ENCODE data around the gene CHP2.
A peak's percentile ranks its signal among the peaks of the same experiment; 100 is the strongest.

CHP2 gene

GRCh38 chr16:23765933-23766332 is 11.1 kb downstream of the CHP2 start:
- Mint-ChIP-seq H3K36me3 (no peaks in the 10 kb centered on the region), H3K4me3 (no peak overlapping the region), H3K9me3 (peaks cover 1 to 6% of the 10 kb centered on the region in 2 donors), H3K27me3 (peaks cover 0 to 9% of the 10 kb centered on the region in 2 donors), H3K27ac (no peak overlapping the region), H3K4me1 (no peaks in the 10 kb centered on the region)
- no peak for ATAC-seq (replicated peaks)
- no peak for DNase-seq

GRCh38 chr16:23768581-23768980 is 13.8 kb downstream of the CHP2 start:
- ATAC-seq (replicated peaks) (no peak), DNase-seq (no peak)
- no peaks in the 10 kb centered on the region for H3K27me3 Mint-ChIP-seq
- no peaks in the 10 kb centered on the region for H3K36me3 Mint-ChIP-seq
- H3K4me3 Mint-ChIP-seq: no peak overlapping the region
- no peak overlapping the region for H3K27ac Mint-ChIP-seq
- peaks cover 1 to 6% of the 10 kb centered on the region in 2 donors for H3K9me3 Mint-ChIP-seq
- peaks cover 7 to 10% of the 10 kb centered on the region in 2 donors for H3K4me1 Mint-ChIP-seq

GRCh38 chr16:23771027-23771426 is 16.2 kb downstream of the CHP2 start:
- Mint-ChIP-seq H3K27ac (no peak overlapping the region), H3K4me3 (no peak overlapping the region)
- no peak for ATAC-seq (replicated peaks)

GRCh38 chr16:23771642-23772041 is 16.8 kb downstream of the CHP2 start:
- Mint-ChIP-seq H3K27me3 (peaks cover 4 to 5% of the 10 kb centered on the region in 2 donors), H3K4me3 (no peak overlapping the region), H3K4me1 (peaks cover 7 to 10% of the 10 kb centered on the region in 2 donors), H3K36me3 (no peaks in the 10 kb centered on the region), H3K27ac (no peak overlapping the region), H3K9me3 (no peaks in the 10 kb centered on the region)
- DNase-seq (peak; percentile 11), ATAC-seq (replicated peaks) (peak; percentile 95 to 99)

More at GRCh38 chr16:23771027-23771426, 16.2 kb downstream of the CHP2 start:
- peaks cover under 1 to 1% of the 10 kb centered on the region in 2 donors for H3K9me3 Mint-ChIP-seq
- H3K4me1 Mint-ChIP-seq: peaks cover 7 to 10% of the 10 kb centered on the region in 2 donors
- no peaks in the 10 kb centered on the region for H3K36me3 Mint-ChIP-seq
- H3K27me3 Mint-ChIP-seq: peaks cover 4 to 5% of the 10 kb centered on the region in 2 donors
- DNase-seq: no peak

GRCh38 chr16:23773339-23773738 is 18.5 kb downstream of the CHP2 start:
- Mint-ChIP-seq H3K27me3 (peaks cover 4 to 5% of the 10 kb centered on the region in 2 donors), H3K36me3 (peaks cover 0 to 2% of the 10 kb centered on the region in 2 donors), H3K4me1 (peaks cover 7 to 10% of the 10 kb centered on the region in 2 donors), H3K27ac (no peak overlapping the region), H3K9me3 (peaks cover 0 to 2% of the 10 kb centered on the region in 2 donors), H3K4me3 (no peak overlapping the region)
- DNase-seq (no peak), ATAC-seq (replicated peaks) (no peak)

- Mint-ChIP-seq H3K4me1 (peaks cover 0 to 2% of the 10 kb centered on the region in 2 donors), H3K9me3 (peaks cover 0 to 2% of the 10 kb centered on the region in 2 donors), H3K27ac (no peak overlapping the region), H3K4me3 (no peak overlapping the region), H3K27me3 (peaks cover 14 to 20% of the 10 kb centered on the region in 2 donors), H3K36me3 (peaks cover 0 to 2% of the 10 kb centered on the region in 2 donors)
- DNase-seq (no peak), ATAC-seq (replicated peaks) (no peak)
These were observed 26.4 kb downstream of the CHP2 start for GRCh38 chr16:23781176-23781575.

- ATAC-seq (replicated peaks) (no peak), DNase-seq (no peak)
- Mint-ChIP-seq H3K4me1 (peaks cover 5 to 9% of the 10 kb centered on the region in 2 donors), H3K4me3 (no peak overlapping the region), H3K36me3 (no peaks in the 10 kb centered on the region), H3K27me3 (peaks cover 9 to 16% of the 10 kb centered on the region in 2 donors), H3K9me3 (no peaks in the 10 kb centered on the region), H3K27ac (no peak overlapping the region)
These were observed 30.1 kb downstream of the CHP2 start for GRCh38 chr16:23784811-23785447.

- peaks cover 5 to 9% of the 10 kb centered on the region in 2 donors for H3K4me1 Mint-ChIP-seq
These were observed 31.0 kb downstream of the CHP2 start for GRCh38 chr16:23785842-23786241.

GRCh38 chr16:23786964-23787561 is 32.2 kb downstream of the CHP2 start:
- H3K27me3 Mint-ChIP-seq: peaks cover 7 to 9% of the 10 kb centered on the region in 2 donors
- H3K9me3 Mint-ChIP-seq: no peaks in the 10 kb centered on the region
- DNase-seq: no peak
- H3K4me3 Mint-ChIP-seq: no peak overlapping the region
- no peak overlapping the region for H3K27ac Mint-ChIP-seq
- H3K36me3 Mint-ChIP-seq: no peaks in the 10 kb centered on the region
- no peak for ATAC-seq (replicated peaks)
- H3K4me1 Mint-ChIP-seq: peaks cover 5 to 9% of the 10 kb centered on the region in 2 donors

More at GRCh38 chr16:23785842-23786241, 31.0 kb downstream of the CHP2 start:
- Mint-ChIP-seq H3K36me3 (no peaks in the 10 kb centered on the region), H3K9me3 (no peaks in the 10 kb centered on the region), H3K27ac (no peak overlapping the region), H3K4me3 (no peak overlapping the region), H3K27me3 (peaks cover 9 to 16% of the 10 kb centered on the region in 2 donors)
- ATAC-seq (replicated peaks) (no peak), DNase-seq (no peak)

- Mint-ChIP-seq H3K27ac (peak overlapping the region; percentile 15), H3K4me1 (peaks cover 3 to 9% of the 10 kb centered on the region in 2 donors), H3K9me3 (no peaks in the 10 kb centered on the region), H3K36me3 (no peaks in the 10 kb centered on the region), H3K27me3 (peaks cover 0 to 4% of the 10 kb centered on the region in 2 donors), H3K4me3 (no peak overlapping the region)
- DNase-seq (no peak), ATAC-seq (replicated peaks) (no peak)
These were observed 33.9 kb downstream of the CHP2 start for GRCh38 chr16:23788685-23789084.

- Mint-ChIP-seq H3K36me3 (no peaks in the 10 kb centered on the region), H3K27me3 (no peaks in the 10 kb centered on the region), H3K4me1 (no peaks in the 10 kb centered on the region), H3K9me3 (no peaks in the 10 kb centered on the region), H3K4me3 (no peak overlapping the region), H3K27ac (no peak overlapping the region)
- ATAC-seq (replicated peaks) (no peak), DNase-seq (no peak)
These were observed 40.6 kb downstream of the CHP2 start for GRCh38 chr16:23795378-23795777.

- Mint-ChIP-seq H3K27me3 (no peaks in the 10 kb centered on the region), H3K4me1 (peaks cover 4 to 6% of the 10 kb centered on the region in 2 donors), H3K27ac (no peak overlapping the region)
These were observed 42.1 kb downstream of the CHP2 start for GRCh38 chr16:23796941-23797340.

GRCh38 chr16:23801378-23801777 is 46.6 kb downstream of the CHP2 start:
- DNase-seq (peak; percentile 51), ATAC-seq (replicated peaks) (peak; percentile 75 to 82)
- no peaks in the 10 kb centered on the region for H3K36me3 Mint-ChIP-seq
- no peaks in the 10 kb centered on the region for H3K9me3 Mint-ChIP-seq
- H3K27me3 Mint-ChIP-seq: no peaks in the 10 kb centered on the region
- H3K4me3 Mint-ChIP-seq: no peak overlapping the region
- peaks cover 16 to 26% of the 10 kb centered on the region in 2 donors for H3K4me1 Mint-ChIP-seq
- peak overlapping the region; percentile 59 for H3K27ac Mint-ChIP-seq

More at GRCh38 chr16:23796941-23797340, 42.1 kb downstream of the CHP2 start:
- Mint-ChIP-seq H3K4me3 (no peak overlapping the region), H3K36me3 (no peaks in the 10 kb centered on the region), H3K9me3 (no peaks in the 10 kb centered on the region)
- no peak for ATAC-seq (replicated peaks)
- no peak for DNase-seq

GRCh38 chr16:23802776-23803175 is 48.0 kb downstream of the CHP2 start:
- no peaks in the 10 kb centered on the region for H3K27me3 Mint-ChIP-seq
- no peak overlapping the region for H3K4me3 Mint-ChIP-seq
- no peak overlapping the region for H3K27ac Mint-ChIP-seq
- ATAC-seq (replicated peaks) (no peak), DNase-seq (no peak)
- H3K36me3 Mint-ChIP-seq: no peaks in the 10 kb centered on the region
- no peaks in the 10 kb centered on the region for H3K9me3 Mint-ChIP-seq
- H3K4me1 Mint-ChIP-seq: peaks cover 22 to 39% of the 10 kb centered on the region in 2 donors

GRCh38 chr16:23803591-23804123 is 48.8 kb downstream of the CHP2 start:
- H3K9me3 Mint-ChIP-seq: no peaks in the 10 kb centered on the region
- H3K27ac Mint-ChIP-seq: peak overlapping the region; percentile 9
- H3K36me3 Mint-ChIP-seq: no peaks in the 10 kb centered on the region
- no peaks in the 10 kb centered on the region for H3K27me3 Mint-ChIP-seq
- ATAC-seq (replicated peaks): peak; percentile 60 to 75
- DNase-seq: peak; percentile 65
- H3K4me1 Mint-ChIP-seq: peaks cover 22 to 45% of the 10 kb centered on the region in 2 donors
- H3K4me3 Mint-ChIP-seq: peak overlapping the region; percentile 15 to 47
